Activated CD4-positive, CD25-positive, alpha-beta regulatory T cell treated with anti-CD3 and anti-CD28 coated beads, Interleukin-2, amount 50 U/mL, for 72 hours (primary cell): ENCODE measurements around the gene ZCRB1.

Experiments used
- DNase-seq: peaks from one replicate; pipeline ENCODE4 v3.0.0; 2021

The ZCRB1 gene

GRCh38 chr12:42277396-42278127, 48.3 kb downstream of the ZCRB1 start:
- DNase-seq: no peak

GRCh38 chr12:42275499-42275898, 50.4 kb downstream of the ZCRB1 start:
- no peak for DNase-seq

GRCh38 chr12:42273706-42274105, 52.2 kb downstream of the ZCRB1 start:
- DNase-seq: no peak

GRCh38 chr12:42270596-42270995, 55.3 kb downstream of the ZCRB1 start:
- DNase-seq: no peak

GRCh38 chr12:42267413-42268190, 58.3 kb downstream of the ZCRB1 start:
- DNase-seq: no peak

GRCh38 chr12:42266579-42267230, 59.2 kb downstream of the ZCRB1 start:
- DNase-seq: no peak

- no peak for DNase-seq
Observed at GRCh38 chr12:42262271-42262670, 63.6 kb downstream of the ZCRB1 start.
